GM04503 (cell line): ENCODE data around the gene CTDSPL2.
"Not testable (repeated sequence)": the region's sequence is repeated elsewhere in the genome, so short reads cannot be mapped to it uniquely, and the experiment has no call there.

Experiments
- DNase-seq: peaks from one replicate; pipeline ENCODE4 v3.0.0-alpha.2; 2012; ENCODE audit warnings: low read depth

Gene CTDSPL2

GRCh38 chr15:44426975-44427755 lies at the start of gene CTDSPL2:
TSS of gene CTDSPL2 (plus strand) at chr15:44427629. CDS start at chr15:44459015, 31,386 bp downstream.
- DNase-seq = peak; percentile 90

- no peak for DNase-seq
These were observed 46.2 kb upstream of the CTDSPL2 start for GRCh38 chr15:44381236-44381635.

- DNase-seq = no peak
These were observed 42.0 kb upstream of the CTDSPL2 start for GRCh38 chr15:44385344-44385942.

- DNase-seq = no peak
These were observed 33.4 kb upstream of the CTDSPL2 start for GRCh38 chr15:44394062-44394461.

GRCh38 chr15:44394562-44394961 lies 32.9 kb upstream of the CTDSPL2 start:
- no peak for DNase-seq

GRCh38 chr15:44397869-44398268 lies 29.6 kb upstream of the CTDSPL2 start:
- DNase-seq = no peak

GRCh38 chr15:44414001-44414400 lies 13.4 kb upstream of the CTDSPL2 start:
- no peak for DNase-seq

- no peak for DNase-seq
These were observed 611 bp downstream of the CTDSPL2 start for GRCh38 chr15:44427756-44428724.

- DNase-seq = no peak
These were observed 8.7 kb downstream of the CTDSPL2 start for GRCh38 chr15:44435893-44436667.

- DNase-seq = no peak
These were observed 11.0 kb downstream of the CTDSPL2 start for GRCh38 chr15:44438402-44438801.

- DNase-seq = no peak
These were observed 13.7 kb downstream of the CTDSPL2 start for GRCh38 chr15:44441095-44441501.

GRCh38 chr15:44443515-44443914 lies 16.1 kb downstream of the CTDSPL2 start:
- DNase-seq = no peak

GRCh38 chr15:44447772-44448376 lies 20.4 kb downstream of the CTDSPL2 start:
- DNase-seq = no peak

- DNase-seq = no peak
These were observed 22.7 kb downstream of the CTDSPL2 start for GRCh38 chr15:44450172-44450571.

- not testable (repeated sequence) for DNase-seq
These were observed 26.3 kb downstream of the CTDSPL2 start for GRCh38 chr15:44453578-44454283.

- no peak for DNase-seq
These were observed 31.0 kb downstream of the CTDSPL2 start for GRCh38 chr15:44458429-44458828.

GRCh38 chr15:44468709-44469385 lies 41.4 kb downstream of the CTDSPL2 start:
- DNase-seq = peak; percentile 9

- no peak for DNase-seq
These were observed 44.5 kb downstream of the CTDSPL2 start for GRCh38 chr15:44471885-44472455.

GRCh38 chr15:44479343-44479742 lies 51.9 kb downstream of the CTDSPL2 start:
- no peak for DNase-seq

- no peak for DNase-seq
These were observed 54.7 kb downstream of the CTDSPL2 start for GRCh38 chr15:44482090-44482489.
